ENCODE data around the gene MACO1. TPM values are rescaled to one million over a fixed set of nuclear protein-coding genes. Genes with fewer than 3 reads are reported as not detected.
"Not testable (repeated sequence)": the region's sequence is repeated elsewhere in the genome, so short reads cannot be mapped to it uniquely, and the experiment has no call there.

MACO1 gene
- total RNA-seq, 1 experiment from 2014 or later = 84.0 TPM

DNA sequence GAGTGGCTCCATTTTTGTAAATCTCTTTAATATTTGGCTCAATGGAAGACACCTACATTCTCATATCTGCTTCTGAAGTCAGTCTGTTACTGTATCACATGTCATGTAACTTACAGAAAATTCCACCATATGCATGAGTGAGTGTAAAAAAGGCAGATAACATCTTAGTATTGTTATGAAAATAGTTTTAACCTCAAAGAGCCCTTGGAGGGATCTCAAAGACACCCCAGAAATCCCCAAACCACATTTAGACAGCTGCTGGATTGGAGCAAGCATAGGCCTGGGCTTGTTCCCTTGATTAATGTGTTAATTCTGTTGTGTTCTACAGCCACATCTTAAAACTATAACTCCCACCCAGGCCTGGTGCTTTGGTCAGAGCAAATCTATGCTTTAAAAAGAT, 16.9 kb downstream of the MACO1 start:
- no peak for DNase-seq (ENCODE audit: low spot score)
- in situ Hi-C loops (cut with HindIII; ENCODE audit: low sequenced_read_pairs) = no loop called here

DNA sequence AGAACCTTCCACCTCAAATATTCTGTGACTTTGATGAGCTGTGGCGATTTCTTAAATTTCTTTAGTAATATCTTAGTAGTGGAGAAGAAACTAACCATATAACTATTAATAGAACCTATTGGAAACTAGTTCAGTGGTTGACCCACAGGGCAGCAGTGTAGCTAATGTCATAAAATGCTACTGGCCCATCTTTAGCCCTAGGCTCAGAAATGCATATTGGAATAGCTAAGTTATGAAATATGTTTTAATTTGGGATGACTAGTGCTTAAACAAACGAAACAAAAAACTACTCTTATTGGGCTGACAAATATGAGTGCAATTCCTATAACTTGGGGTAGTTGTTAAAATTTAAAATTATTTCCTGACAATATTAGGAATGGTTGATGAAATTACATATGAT, 20.2 kb downstream of the MACO1 start:
- DNase-seq (ENCODE audit: low spot score) = no peak
- in situ Hi-C loops (cut with HindIII; ENCODE audit: low sequenced_read_pairs) = no loop called here

DNA sequence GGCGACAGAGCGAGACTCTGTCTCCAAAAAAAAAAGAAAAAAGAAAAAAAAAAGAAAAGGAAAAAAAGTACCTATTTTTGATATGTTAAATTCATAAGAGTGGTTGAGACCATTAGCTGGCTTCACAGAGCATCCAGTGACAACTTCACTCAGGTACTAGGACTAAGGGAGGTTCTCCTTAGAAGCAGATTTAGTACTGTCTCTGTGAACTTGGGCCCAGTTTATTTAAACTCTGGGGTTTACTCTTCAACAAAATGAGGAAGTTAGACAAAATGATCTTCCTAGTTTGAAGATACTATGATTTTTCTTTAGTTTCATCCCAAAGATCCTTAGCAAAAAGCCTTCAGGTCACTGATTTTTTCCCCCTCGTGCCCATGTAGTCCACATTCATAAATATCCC, 21.2 kb downstream of the MACO1 start:
- in situ Hi-C loops (cut with HindIII; ENCODE audit: low sequenced_read_pairs) = no loop called here
- no peak for DNase-seq (ENCODE audit: low spot score)

GRCh38 chr1:25456502-25456901, 25.8 kb downstream of the MACO1 start:
- DNase-seq (ENCODE audit: low spot score) = no peak
- in situ Hi-C loops (cut with HindIII; ENCODE audit: low sequenced_read_pairs) = no loop called here

- in situ Hi-C loops (cut with HindIII; ENCODE audit: low sequenced_read_pairs) = no loop called here
These were observed 28.0 kb downstream of the MACO1 start for GRCh38 chr1:25458541-25459298.

GRCh38 chr1:25460020-25460419, 29.3 kb downstream of the MACO1 start:
- in situ Hi-C loops (cut with HindIII; ENCODE audit: low sequenced_read_pairs) = no loop called here
- peak; percentile 50 for DNase-seq (ENCODE audit: low spot score)

More at GRCh38 chr1:25458541-25459298, 28.0 kb downstream of the MACO1 start:
- DNase-seq (ENCODE audit: low spot score) = no peak

GRCh38 chr1:25460816-25461215, 30.1 kb downstream of the MACO1 start:
- in situ Hi-C loops (cut with HindIII; ENCODE audit: low sequenced_read_pairs); DNase-seq (ENCODE audit: low spot score): not testable (repeated sequence)

- in situ Hi-C loops (cut with HindIII; ENCODE audit: low sequenced_read_pairs) = no loop called here
- no peak for DNase-seq (ENCODE audit: low spot score)
These were observed 31.2 kb downstream of the MACO1 start for GRCh38 chr1:25461849-25462248.

- in situ Hi-C loops (cut with HindIII; ENCODE audit: low sequenced_read_pairs) = no loop called here
- peak; percentile 57 for DNase-seq (ENCODE audit: low spot score)
These were observed 32.0 kb downstream of the MACO1 start for GRCh38 chr1:25462732-25463131.

DNA sequence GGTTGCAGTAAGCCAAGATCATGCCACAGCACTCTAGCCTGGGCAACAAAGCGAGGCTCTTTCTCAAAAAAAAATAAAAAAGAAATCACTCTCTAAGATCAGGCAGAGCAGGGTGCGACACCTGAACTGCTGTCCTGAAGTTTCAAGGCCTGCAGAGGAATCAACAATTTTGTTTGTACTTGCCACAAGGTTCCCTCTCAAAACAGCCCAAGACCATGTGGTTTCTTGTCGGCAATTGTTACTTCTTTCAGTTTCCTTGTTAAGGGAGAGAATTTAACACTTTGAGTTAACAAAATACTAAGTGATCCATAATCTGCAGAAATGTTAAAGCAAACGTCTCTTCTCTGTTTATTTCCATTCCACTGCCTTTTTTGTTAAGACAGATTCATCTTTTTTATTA, 36.5 kb downstream of the MACO1 start:
- in situ Hi-C loops (cut with HindIII; ENCODE audit: low sequenced_read_pairs) = no loop called here

DNA sequence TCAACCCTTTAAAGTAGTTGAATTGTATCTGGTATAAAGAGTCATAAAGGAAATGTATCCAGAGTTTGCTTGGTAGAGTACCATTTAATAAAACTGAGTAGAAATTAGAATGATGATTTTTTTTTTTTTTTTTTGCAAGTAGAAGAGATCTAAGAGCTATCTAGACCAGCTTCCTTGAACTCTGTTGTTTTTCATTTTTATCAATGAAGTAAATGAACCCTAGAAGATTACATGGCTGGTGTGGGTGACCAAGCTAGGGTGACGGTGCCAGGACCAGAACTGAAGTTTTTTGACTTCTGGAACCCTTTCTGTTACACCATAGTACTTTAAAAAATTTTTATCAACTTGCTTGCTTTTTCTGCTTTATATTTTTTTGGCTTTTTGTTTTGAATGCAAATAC, 36.9 kb downstream of the MACO1 start:
- DNase-seq (ENCODE audit: low spot score) = no peak
- in situ Hi-C loops (cut with HindIII; ENCODE audit: low sequenced_read_pairs) = no loop called here

More for the DNA sequence above, 36.5 kb downstream of the MACO1 start:
- DNase-seq (ENCODE audit: low spot score) = no peak

DNA sequence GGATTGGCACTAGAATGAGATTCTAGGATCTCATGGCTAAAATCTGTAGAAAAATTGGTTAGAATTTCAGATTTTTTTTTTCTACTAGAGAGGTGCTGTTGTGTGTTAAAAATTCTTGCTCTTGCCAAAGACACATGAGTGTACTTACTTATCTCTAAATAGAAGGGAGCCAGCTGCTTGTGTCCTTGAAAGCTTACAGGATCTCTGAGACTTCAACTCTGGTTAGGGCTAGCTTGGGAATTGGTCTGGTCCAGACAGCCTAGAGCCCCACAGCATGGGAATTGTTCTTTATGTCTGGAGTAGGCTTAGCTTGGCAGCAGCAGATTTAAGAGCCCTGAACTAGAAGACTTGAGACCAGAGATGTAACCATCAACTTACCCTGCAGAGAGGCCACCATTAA, 37.3 kb downstream of the MACO1 start:
- DNase-seq (ENCODE audit: low spot score) = no peak
- in situ Hi-C loops (cut with HindIII; ENCODE audit: low sequenced_read_pairs) = no loop called here

DNA sequence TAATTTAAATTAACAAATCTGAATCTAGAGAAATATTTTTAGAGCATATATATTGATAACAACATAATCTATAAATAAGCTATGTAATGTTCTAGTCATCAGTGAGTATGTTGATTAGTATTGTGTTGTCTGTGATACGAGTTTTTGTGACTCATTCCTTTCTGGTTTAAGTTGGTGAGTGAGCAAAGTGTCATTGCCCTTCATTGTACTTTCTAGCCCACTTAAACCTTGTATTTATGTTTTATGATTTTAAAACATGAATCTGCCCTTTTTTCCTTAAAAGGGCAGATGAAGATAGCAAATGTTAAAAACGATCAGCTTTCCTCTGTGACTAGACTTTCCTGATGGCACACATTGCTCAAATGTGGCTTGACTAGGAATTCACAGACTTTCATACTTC, 38.5 kb downstream of the MACO1 start:
- in situ Hi-C loops (cut with HindIII; ENCODE audit: low sequenced_read_pairs) = no loop called here
- DNase-seq (ENCODE audit: low spot score) = no peak

- peak; percentile 82 for DNase-seq (ENCODE audit: low spot score)
- in situ Hi-C loops (cut with HindIII; ENCODE audit: low sequenced_read_pairs) = no loop called here
These were observed 41.8 kb downstream of the MACO1 start for GRCh38 chr1:25472471-25472870.

DNA sequence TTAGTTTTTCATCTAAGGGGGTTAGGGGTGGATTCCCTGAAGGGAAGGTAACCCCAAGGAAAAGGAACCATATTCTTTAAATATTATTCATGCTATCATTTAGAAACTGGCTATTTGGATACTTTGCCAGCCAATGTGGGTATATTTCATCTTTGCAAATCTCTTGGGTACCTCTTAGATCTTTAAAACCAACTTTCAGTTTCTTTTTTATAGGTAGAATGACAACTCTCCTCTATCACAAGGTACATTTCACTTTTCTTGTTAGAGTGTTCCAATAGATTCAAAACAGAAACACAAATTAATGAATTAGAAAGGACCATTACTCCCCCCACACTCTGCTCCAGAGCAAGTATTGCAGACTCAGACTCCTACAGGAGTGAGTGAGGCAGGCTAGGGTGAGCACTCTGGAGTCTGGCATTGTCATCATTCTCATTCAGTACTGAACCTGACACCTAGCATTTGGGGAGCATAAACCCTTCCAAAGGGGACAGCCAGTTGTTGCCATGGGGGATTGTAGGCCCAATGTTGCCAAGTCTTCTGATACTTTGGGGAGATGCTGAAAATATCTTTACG, 43.0 kb downstream of the MACO1 start:
- in situ Hi-C loops (cut with HindIII; ENCODE audit: low sequenced_read_pairs) = no loop called here

GRCh38 chr1:25474439-25475047, 43.8 kb downstream of the MACO1 start:
- no peak for DNase-seq (ENCODE audit: low spot score)
- in situ Hi-C loops (cut with HindIII; ENCODE audit: low sequenced_read_pairs) = no loop called here

More for the DNA sequence above, 43.0 kb downstream of the MACO1 start:
- no peak for DNase-seq (ENCODE audit: low spot score)

- in situ Hi-C loops (cut with HindIII; ENCODE audit: low sequenced_read_pairs) = no loop called here
- DNase-seq (ENCODE audit: low spot score) = no peak
These were observed 45.7 kb downstream of the MACO1 start for GRCh38 chr1:25476186-25477097.

- no peak for DNase-seq (ENCODE audit: low spot score)
- in situ Hi-C loops (cut with HindIII; ENCODE audit: low sequenced_read_pairs) = no loop called here
These were observed 46.8 kb downstream of the MACO1 start for GRCh38 chr1:25477448-25478034.

- in situ Hi-C loops (cut with HindIII; ENCODE audit: low sequenced_read_pairs) = no loop called here
- DNase-seq (ENCODE audit: low spot score) = no peak
These were observed 47.9 kb downstream of the MACO1 start for GRCh38 chr1:25478633-25479032.
